Stimulated activated CD8-positive, alpha-beta memory T cell treated with anti-CD3 and anti-CD28 coated beads, Interleukin-7, amount 100 ng/mL, for 24 hours (primary cell): ENCODE data around the gene PCNX2.
"Not testable (repeated sequence)": the region's sequence is repeated elsewhere in the genome, so short reads cannot be mapped to it uniquely, and the experiment has no call there.

Source experiments
- DNase-seq: peaks from one replicate; pipeline ENCODE4 v3.0.0-alpha.2; 2020; ENCODE audit warnings: low read depth

The PCNX2 gene

DNA sequence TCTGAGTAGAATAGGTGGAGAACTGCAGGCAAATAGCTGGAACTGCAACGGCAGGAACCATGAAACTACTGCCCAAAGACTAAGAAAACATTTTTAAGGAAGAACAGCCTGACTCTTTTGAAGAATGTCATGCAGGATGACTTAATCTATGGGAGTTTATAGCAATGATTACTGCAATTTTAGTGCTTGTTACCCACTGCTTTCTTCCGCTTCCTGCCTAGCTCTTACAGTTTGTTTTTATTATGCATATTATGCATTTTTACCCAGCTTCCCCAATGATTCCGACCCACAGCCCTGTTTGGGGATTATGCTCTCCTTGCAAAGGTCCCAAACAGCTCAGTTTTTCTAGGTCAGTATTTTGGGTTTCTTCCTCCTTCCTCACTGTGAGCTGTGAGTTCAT, 71.2 kb downstream of the PCNX2 start:
- DNase-seq: no peak

- DNase-seq: no peak
Measured at GRCh38 chr1:233217832-233218231, 77.7 kb downstream of the PCNX2 start.

GRCh38 chr1:233216009-233216408, 79.5 kb downstream of the PCNX2 start:
- DNase-seq: no peak

GRCh38 chr1:233215135-233215760, 80.3 kb downstream of the PCNX2 start:
- no peak for DNase-seq

DNA sequence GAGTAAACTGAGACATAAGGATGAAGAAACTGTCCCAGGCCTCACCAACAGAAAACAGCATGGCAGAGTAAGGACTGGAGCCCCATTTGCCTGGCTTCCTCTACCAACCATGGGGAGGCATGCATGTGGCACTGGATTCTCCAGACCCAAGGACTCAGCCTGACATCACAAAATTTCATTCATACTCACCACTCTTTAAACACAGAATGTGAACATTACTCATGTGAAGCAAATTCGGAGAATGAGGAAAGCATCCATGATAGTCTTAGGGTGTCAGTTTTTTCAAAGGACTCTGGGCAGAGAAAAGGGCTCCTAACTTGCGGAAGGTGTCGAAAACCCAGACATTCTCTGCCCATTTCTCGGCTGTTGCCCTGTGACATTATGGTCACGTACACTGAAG, 83.9 kb downstream of the PCNX2 start:
- DNase-seq: no peak

DNA sequence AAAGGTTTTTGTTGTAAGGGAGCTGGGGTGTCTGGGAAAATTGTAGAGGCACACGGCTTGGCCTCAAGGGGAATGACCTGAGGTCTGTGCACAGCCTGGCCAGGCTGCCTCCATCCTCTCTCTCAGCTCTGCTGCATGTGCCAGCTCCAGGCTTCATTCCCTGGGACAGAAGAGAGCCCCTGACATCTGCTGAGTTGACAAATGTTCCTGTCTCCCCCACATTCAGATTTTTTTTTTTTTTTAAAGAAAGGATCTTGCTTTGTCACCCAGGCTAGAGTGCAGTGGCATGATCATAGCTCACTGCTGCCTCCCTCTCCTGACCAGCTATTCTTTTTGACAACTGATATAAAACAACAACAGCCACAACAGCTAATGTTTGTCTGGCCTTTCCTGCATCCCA, 84.4 kb downstream of the PCNX2 start:
- no peak for DNase-seq

- no peak for DNase-seq
Measured at GRCh38 chr1:233209481-233209880, 86.0 kb downstream of the PCNX2 start.

DNA sequence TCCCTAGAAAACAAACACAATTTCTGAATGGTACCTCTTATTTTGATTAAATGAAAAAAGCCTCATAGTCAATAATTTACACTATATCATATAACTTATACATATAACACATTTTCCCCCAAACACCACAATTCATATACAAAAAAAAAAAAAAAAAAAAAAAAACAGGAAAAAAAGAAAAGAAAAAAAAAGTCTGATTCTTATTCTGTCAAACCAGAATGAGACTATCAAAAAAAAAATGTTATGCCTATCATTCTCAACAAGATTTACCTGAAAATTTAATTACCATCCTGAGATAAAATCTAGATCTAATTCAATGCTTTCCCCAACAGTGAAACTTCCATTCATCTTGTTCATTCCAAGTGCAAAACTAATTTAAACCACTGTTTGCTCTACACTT, 86.8 kb downstream of the PCNX2 start:
- DNase-seq: no peak

DNA sequence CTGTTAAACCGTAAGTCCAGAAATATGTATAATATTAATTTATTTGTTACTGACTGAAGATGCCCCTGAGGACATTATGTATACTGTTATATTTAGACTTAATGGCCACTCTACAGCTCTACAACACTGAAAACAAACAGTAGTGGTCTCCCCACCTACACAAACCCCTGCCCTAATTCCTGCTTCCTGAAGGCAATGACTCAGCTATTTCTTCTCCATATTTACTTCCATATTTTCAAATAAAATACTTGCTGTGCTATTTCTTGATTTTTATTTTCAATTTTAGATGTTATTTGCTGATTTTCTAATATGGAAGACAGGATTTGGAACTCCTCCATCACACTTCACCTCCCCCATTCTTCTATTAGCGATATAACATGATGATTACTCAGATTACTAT, 97.6 kb downstream of the PCNX2 start:
- DNase-seq: no peak

GRCh38 chr1:233193741-233194140, 101.8 kb downstream of the PCNX2 start:
- no peak for DNase-seq

DNA sequence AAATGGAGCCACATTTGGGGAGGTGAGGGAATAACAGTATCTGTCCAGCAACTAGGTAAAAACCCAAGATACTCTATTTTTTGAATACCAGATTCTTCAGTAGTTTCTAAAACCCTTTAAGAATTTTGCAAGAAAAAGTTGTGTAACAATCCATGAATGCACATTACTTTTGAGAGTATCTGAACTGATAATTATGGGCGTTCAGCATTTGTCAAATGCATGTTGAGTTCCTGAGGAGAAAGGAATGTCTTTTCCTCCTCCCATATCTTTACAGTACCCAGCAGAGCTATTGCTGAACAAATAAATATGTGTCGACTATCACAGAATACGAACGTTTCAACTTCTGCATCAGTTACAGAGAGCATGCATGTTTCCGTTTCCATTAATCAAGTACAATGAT, 104.5 kb downstream of the PCNX2 start:
- DNase-seq: no peak

GRCh38 chr1:233189526-233189925, 106.0 kb downstream of the PCNX2 start:
- no peak for DNase-seq

GRCh38 chr1:233188061-233188460, 107.5 kb downstream of the PCNX2 start:
- no peak for DNase-seq

DNA sequence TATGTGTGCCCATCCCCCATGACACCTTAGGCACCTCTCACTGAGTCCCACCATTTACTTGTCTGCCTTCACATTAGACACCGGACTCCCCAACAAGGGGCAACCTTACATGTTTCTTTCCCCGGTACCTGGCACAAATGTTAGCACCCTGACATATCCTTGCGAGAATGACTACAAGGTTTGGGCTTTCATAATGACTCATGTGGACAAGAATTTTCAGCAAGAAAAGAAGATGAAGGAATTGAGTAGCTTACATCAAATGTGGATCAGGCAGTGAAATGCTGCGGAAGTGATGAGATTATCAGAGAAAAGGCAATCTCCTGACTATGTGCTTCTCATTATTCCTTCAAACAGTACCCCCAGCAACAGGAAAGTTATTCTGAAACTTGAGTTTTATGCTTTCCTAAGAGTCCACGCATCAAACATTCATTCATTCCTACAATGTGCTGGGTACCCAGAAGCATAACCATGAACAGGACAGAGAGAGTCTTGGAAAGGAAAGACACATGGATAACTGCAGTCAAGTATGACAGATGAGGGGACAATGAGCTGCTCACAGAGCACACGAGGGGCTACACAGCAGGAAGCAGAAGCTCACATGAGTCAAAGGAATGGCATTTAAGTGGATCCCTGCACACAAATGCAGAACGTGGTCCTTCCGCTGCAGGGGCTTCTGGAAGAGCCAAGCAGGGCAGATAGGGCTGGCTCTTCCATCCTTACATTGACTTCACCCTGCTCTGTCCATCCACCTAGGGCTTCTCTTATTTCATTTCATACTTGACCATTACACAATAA, 112.1 kb downstream of the PCNX2 start:
- DNase-seq: no peak

- no peak for DNase-seq
Measured at GRCh38 chr1:233182587-233182986, 112.9 kb downstream of the PCNX2 start.

- no peak for DNase-seq
Measured at GRCh38 chr1:233180641-233181364, 114.7 kb downstream of the PCNX2 start.

GRCh38 chr1:233179638-233180037, 115.9 kb downstream of the PCNX2 start:
- not testable (repeated sequence) for DNase-seq

- DNase-seq: no peak
Measured at GRCh38 chr1:233172201-233172600, 123.3 kb downstream of the PCNX2 start.

DNA sequence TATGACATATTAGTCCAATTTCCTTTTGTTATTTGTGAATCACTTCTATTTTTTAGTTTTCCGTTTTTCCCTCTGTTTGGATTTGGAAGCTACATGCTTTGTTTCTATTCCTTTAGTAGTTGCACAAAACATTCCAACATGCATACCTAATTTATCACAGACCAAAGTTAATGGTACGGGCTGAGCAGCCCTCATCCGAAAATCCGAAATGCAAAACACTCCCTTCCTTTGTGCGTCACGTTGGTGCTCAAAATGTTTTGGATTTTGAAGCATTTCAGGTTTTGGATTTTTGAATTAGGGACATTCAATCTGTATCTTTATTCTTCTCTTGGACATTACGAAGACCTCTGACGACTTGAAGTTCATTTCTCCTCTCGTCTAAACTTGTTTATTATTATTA, 124.8 kb downstream of the PCNX2 start:
- no peak for DNase-seq

- DNase-seq: no peak
Measured at GRCh38 chr1:233168384-233168783, 127.1 kb downstream of the PCNX2 start.

DNA sequence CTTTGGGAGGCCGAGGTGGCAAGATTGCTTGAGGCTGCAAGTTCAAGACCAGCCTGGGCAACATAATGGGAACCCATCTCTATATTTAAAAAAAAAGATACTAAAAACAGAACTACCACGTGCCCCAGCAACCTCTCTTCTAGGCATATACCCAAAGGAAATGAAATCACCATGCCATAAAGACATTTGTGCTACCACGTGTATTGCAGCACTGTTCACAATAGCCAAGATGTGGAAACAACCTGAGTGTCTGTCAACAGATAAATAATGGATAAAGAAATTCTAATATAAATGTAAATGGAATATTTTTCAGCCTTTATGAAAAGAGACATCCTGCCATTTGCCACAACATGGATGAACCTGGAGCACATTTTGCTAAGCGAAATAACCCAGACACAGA, 128.6 kb downstream of the PCNX2 start:
- DNase-seq: no peak

DNA sequence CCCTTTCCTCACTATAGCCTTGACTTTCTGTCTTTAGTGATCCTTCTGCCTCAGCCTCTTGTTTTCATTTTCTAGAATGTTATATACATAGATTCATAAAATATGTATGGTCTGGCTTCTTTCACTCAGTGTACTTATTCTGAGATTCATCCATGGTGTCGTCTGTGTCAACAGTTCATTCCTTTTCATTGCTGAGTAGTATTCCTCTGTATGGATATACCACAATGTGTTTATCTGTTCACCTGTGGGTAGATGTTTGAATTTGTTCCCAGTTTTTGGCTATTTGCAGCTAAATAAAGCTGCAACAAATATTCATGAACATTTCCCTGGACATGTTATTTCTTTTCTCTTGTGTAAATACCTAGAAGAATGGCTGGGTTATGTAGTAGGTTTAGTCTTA, 131.8 kb downstream of the PCNX2 start:
- no peak for DNase-seq

DNA sequence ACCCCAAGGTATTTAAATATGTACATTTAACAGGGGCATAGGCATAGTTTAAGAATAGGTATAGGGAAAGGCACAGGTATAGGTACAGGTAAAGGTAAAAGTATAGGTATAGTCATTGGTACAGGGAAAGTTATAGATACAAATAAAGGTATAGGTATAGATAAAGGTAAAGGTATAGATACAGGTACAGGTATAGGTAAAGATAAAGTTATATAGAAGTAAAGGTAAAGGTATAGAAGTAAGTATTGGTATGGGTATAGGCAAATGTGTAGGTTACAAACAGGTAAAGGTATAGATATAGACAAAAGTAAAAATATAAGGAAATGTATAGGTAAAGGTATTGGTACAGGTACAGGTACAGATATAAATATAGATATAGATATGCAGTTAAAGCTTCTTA, 137.2 kb downstream of the PCNX2 start:
- no peak for DNase-seq
